ENCODE measurements around the gene PRKAR1B.
"Not testable (repeated sequence)": the region's sequence is repeated elsewhere in the genome, so short reads cannot be mapped to it uniquely, and the experiment has no call there.

The PRKAR1B gene

DNA sequence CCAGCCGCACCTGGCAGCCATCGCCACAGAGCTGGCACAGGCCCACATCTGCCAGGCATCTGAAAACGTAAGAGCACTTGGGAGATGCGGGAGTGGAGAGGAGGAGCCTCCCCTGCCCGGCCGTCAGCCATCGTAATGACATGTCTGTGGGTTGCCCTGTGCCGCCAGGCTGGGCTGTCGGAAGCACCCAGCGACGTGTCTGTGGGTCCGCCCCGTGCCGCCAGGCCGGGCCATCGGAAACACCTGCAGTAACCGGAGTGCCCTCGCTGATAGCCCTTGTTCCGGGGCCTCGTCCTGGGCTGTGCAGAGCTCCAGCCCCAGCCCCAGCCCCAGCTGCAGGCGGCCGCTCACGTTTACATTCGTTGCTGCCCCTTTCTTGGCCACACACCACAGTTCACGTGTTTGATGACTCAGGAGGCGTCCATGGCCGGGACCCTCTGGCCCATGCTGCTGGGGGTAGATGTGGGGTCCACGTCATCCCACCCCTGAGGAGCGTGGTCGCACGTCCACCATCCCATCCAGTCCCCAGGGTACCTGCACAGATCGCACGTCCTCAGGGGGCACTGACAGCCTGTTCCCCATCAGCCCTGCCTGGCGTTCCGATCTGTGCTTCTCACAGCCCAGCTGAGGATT, 30.0 kb upstream of the PRKAR1B start:
- DNase-seq, result no peak

DNA sequence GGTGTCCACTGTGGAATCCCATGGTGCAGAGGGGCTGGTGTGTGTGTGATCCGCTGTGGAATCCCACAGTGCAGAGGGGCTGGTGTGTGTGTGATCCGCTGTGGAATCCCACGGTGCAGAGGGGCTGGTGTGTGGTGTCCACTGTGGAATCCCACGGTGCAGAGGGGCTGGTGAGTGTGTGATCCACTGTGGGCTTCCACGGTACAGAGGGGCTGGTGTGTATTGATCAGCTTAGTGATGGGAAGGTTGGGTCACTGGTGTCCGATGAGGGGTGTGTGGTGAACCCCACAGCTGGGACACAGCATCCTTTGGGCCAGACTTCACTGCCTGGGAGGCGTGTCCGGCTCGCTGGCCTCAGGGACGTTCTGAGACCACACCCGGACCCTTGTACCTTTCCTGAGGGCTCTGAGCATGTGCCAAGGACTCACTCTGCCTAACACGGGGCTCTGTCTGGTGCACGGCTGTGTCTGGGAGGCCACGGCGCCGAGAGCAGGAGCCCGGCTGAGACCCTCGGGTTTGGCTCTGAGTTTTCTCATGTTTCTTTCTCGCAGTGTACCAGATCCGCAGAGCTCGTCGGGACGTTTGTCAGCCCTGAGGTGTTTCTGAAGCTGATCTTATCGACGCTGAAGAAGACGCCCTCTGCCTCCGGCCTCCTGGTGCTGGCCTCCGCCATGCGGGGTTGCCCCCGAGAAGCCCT, 29.3 kb upstream of the PRKAR1B start:
- no peak for DNase-seq

DNA sequence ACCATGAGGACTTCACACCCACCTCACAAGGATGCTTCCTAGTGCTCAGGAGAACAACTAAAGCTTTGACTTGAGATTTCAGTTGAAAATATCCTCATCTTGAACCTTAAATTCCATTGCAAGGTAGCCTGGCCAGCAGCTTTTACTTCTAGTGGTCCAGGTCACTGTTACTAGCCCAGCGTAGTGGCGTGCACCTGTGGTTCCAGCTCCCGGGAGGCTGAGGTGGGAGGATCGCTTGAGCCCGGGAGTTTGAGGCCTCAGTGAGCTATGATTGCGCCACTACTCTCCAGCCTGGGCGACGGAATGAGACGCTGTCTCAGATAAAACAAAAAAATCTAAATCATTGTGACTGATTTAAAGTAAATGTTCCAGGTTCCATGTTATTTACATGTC, 28.3 kb upstream of the PRKAR1B start:
- DNase-seq, result no peak

DNA sequence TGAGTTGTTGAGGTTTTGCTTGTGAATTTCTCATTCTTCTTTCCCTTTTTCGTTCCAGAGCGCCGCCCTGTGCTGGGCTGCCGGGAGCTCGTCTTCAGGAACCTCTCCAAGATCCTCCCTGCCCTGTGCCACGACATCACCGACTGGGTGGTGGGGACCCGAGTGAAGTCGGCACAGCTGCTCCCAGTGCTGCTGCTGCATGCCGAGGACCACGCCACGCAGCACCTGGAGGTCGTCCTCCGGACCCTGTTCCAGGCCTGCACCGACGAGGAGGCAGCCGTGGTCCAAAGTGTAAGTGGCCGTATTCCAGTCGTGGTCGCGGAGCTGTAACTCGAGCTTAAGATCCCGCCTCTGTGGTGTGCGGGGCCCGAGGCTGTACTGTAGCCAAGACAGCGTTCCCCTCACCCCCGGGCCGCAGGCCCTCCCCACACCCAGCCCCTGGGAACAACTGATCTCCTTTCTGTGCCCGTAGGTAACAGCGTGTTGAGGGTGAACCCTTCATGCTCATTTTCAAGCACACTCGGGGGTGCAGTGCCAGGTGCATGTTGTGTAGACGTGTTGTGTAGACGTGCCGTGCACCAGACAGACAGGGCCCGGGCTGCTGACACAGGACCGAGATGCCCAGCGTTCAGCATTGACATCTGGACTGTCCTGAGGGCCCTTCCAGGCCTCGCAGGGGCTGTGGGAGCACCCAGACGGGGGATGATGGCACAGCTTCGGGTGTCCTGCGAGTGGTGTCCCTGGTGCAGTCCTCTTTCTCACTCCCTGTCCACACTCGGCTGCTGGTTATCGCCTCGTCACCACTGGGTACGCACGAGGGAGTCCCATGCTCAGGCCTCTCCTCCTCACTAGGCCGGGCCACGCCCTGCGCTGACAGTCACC, 27.7 kb upstream of the PRKAR1B start:
- DNase-seq, result no peak

DNA sequence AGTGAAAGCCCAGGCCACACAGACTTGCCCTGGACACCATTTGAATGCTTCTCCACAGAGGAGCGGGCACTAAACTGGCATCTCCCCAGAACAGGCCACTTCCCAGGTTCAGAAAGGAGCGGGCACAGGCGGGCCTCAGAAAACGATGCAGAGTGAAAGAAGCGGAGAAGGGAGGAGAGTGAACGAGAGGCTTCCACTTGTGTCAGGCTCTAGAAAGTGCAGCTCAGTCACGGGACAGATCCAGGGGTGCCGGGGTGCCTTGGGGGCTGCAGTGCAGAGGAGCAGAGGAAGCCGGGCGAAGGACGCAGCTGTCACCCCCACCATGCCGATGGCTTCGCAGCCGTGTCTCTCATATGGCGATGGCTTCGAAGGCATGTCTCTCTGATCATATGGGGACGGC, 26.1 kb upstream of the PRKAR1B start:
- DNase-seq, result no peak

DNA sequence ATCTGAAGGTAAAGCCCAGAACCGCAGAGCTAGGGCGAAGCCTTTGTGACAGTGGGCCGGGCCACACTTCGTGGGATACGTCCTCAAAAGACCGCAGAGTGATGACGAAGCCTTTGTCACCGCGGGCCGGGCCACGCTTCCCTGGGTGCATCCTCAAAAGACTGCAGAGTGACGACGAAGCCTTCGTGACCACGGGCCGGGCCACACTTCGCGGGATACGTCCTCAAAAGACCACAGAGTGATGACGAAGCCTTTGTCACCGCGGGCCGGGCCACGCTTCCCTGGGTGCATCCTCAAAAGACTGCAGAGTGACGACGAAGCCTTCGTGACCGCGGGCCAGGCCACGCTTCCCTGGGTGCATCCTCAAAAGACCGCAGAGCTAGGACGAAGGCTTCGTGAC, 25.2 kb upstream of the PRKAR1B start:
- not testable (repeated sequence) for DNase-seq

DNA sequence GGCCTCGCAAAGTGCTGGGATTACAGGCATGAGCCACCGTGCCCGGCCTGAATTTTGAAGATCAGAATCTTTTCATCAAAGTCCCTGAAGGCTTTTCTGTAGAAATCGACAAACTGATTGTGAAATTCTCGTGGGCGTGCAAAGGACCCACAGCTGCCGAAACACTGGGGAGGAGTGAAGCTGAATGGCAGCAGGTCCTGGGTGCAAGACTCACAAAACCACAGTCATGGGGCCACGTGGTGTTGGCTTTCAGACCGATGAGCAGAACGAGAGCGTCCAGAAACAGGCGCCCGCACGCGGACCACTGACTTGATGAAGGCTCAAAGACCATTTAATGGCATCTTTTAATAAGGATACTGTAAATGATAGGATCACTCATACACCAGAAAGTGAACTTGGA, 24.7 kb upstream of the PRKAR1B start:
- DNase-seq, result no peak

DNA sequence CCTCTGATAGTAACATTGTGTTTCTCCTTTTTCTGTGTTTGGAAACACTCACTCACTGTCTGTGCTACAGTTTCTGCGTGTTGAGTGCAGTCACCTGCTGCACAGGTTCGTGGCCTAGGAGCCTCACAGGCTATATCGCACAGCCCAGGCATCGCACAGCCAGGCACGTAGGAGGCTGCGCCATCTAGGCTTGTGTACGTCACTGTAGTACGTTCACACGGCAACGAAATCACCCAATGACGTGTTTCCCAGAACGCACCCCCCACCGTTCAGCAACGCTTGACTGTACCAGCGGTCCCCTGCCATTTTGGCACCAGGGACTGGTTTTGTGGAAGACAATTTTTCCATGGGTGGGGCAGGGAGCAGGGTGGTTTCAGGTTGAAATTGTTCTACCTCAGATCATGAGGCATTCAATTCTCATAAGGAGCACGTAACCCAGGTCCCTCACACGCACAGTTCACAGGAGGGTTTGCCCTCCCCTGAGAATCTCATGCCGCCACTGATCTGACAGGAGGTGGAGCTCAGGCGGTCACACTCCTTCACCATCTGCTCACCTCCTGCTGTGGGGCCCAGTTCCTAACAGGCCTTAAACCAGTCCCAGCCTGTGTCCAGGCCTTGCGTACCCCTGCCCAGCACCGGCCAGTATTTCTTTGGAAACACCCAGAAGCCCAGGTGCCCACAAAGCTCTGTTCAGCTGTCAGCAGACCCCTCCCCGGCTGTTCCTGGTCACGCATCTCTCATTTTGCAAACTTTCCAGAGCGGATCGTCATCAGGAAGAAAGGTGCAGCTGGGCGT, 23.2 kb upstream of the PRKAR1B start:
- DNase-seq, result no peak

DNA sequence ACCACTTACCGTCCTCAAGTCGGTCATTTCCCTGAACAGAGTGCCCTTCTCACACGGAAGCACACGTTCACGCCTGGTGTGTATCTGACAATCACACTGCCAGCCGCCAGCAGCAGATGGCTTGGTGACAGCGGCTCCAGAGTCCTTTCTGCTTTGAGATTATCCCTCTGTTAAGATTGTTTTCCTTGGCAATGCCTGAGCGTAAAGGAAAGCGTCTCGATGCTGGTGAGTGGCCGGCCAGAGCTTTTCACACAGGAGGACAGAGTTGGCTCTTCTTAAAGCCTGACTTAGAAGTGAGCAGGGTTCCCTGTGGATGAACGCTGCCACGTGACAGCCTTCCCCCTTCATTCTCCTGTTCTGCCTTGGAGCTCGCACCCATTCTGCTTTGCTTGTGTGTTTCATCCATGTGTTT, 22.1 kb upstream of the PRKAR1B start:
- no peak for DNase-seq

DNA sequence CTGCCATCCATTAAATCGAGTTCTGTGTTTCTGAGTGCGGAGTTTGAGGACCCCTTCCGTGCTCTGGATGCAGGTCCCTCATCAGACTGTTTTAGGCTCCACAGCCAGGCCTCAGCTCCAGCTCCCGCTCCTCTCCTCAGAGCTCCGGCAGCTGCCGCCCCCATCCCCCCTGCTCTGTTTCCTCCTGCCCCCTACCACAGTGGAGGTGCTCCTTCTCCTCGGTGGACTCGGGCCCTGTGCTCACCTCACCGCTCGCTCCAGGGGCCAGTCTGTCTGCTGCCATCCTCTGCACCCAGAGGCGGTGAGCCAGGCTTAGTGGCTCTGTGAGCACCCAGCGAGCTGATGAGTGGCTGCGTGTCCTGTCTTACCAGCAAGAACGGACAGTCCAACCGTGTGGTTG, 21.4 kb upstream of the PRKAR1B start:
- DNase-seq, result no peak

DNA sequence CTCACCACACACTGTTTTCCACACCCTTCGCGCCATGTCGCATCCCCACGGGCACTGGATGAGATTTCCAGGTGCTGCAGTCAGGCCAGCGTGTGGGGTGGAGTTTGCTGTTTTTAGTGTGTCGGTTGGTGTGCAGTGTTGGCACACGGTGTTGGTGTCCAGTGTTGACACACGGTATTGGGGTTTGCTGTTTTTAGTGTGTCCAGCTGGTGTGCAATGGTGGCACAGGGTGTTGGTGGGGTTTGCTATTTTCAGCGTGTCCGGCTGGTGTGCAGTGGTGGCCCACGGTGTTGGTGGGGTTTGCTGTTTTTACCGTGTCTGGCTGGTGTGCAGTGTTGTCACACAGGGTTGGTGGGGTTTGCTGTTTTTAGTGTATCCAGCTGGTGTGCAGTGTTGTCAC, 20.1 kb upstream of the PRKAR1B start:
- no peak for DNase-seq

DNA sequence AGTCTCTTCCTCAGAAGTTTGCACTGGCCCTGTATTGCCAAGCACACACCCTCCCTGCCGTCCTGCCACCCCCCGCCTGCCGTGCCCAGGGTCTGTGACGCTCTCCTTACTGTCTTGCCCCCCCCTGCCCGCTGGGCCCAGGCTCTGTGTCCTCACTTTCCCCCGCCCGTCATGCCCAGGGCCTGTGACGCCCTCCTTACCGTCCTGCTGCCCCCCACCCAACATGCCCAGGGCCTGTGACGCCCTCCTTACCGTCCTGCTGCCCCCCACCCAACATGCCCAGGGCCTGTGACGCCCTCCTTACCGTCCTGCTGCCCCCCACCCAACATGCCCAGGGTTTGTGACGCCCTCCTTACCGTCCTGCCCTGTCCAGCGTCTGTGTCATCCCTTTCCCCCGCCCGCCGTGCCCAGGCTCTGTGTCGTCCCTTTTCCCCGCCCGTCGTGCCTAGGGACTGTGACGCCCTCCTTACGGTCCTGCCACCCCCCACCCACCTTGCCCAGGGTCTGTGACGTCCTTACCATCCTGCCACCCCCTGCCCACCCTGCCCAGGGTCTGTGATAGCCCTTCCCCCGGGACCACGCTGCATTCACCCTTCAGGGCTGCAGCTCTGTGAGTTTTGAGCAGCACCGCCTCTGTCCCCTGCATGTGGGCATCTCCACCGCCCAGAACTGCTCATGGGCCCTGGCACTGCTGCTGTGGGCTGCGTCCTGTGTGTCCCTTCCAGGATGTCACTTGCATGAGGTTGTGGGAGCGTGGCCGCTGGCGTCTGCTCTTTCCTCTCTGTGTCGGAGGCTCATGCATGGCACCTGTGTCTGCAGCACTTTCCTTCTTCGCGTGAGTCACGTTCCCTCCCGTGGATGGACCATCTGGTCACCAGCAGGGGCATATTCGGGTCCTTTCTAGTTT, 19.3 kb upstream of the PRKAR1B start:
- no peak for DNase-seq

DNA sequence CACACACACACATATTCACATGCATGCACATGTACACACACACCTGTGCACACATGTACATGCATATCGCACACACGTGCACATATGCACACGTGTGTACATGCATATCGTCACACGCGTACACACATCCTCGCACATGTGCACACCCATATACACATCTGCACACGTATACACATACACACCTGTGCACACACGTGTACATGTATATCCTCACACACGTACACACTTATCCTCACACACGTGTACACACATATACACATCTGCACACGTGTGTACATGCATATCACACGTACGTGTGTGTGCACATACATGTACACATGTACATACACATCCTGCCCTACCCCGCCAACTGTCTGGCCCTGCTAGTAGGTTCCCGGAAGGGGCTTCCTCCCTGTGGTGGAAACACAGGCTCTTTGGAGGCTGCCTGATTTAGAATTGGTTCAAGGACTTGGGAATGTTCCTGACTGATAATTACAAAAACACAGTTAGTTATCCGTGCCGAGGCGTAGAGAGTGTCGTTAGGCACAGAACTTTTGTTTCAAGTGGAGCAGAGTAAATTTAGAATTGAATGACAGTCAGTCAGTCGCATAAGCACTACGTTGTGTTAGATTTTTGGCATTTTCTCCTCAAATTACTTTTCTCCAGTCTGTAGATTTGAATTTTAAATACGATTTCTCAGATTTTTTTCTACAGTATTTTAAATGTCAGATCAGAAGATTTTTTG, 18.5 kb upstream of the PRKAR1B start:
- no peak for DNase-seq

DNA sequence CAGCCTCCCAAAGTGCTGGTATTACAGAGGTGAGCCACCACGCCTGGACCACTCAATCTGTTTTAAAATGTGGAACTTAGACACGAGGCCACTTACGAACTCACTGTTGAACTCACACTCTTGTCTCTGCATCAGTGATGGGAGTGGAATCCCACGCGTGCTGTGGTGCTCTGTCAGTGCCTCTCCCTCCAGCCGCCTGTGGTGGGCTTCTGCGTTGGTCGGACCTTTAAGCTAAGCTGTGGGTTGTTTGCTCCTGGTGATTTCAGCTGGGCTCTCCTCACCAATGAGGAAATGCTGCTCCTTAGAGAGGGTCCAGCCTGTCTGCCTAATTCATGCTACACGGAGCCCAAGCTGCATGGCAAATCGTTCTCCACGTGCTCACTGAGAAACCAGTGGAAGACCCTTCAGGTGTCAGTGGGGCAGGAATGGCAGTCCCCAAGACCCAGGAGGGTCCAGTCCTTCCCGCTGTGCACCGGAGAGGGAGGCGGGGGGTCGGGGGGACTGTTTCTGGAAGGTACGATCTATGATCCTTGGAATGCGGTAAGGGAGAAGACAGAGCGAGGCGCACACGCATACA, 17.9 kb upstream of the PRKAR1B start:
- DNase-seq, result no peak

DNA sequence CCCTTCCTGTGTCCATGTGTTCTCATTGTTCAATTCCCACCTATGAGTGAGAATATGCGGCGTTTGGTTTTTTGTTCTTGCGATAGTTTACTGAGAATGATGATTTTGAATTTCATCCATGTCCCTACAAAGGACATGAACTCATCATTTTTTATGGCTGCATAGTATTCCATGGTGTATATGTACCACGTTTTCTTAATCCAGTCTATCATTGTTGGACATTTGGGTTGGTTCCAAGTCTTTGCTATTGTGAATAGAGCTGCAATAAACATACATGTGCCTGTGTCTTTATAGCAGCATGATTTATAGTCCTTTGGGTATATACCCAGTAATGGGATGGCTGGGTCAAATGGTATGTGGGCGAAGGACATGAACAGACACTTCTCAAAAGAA, 17.0 kb upstream of the PRKAR1B start:
- DNase-seq, result not testable (repeated sequence)

DNA sequence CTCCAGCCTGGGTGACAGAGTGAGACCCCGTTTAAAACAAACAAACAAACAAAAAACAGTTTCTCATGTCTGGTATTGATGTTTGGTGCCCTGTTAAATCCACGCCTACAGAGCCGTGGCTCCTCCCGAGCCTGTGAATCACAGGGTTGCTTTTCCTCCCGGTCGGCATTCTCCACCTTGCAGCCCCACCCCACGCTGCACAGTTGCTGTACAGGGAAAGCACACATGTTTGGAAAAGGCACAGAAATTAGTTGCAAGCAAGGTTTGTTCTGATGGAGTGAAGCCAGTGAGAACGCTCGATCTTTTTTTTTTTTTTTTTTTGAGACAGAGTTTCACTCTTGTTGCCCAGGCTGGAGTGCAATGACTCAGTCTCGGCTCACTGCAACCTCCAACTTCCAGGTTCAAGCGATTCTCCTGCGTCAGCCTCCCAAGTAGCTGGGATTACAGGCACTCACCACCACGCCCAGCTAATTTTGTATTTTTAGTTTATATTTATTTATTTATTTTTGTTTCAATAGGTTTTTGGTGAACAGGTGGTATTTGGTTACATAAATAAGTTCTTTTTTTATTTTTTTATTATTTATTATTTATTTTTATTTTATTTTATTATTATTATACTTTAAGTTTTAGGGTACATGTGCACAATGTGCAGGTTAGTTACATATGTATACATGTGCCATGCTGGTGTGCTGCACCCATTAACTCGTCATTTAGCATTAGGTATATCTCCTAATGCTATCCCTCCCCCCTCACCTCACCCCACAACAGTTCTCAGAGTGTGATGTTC, 16.5 kb upstream of the PRKAR1B start:
- not testable (repeated sequence) for DNase-seq

DNA sequence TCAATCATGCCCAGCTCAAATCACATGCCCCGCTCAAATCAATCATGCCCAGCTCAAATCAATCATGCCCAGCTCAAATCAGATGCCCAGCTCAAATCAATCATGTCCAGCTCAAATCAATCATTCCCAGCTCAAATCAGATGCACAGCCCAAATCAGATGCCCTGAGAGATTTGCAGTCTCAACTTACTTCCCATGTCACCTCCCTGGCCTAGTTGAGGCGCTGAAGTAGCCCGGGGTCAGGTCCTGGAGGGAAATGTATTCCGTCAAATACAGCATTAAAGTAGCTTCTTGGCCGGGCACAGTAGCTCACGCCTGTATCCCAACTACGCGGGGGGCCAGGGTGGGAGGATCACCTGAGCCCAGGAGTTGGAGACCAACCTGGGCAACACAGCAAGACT, 15.7 kb upstream of the PRKAR1B start:
- DNase-seq, result no peak

DNA sequence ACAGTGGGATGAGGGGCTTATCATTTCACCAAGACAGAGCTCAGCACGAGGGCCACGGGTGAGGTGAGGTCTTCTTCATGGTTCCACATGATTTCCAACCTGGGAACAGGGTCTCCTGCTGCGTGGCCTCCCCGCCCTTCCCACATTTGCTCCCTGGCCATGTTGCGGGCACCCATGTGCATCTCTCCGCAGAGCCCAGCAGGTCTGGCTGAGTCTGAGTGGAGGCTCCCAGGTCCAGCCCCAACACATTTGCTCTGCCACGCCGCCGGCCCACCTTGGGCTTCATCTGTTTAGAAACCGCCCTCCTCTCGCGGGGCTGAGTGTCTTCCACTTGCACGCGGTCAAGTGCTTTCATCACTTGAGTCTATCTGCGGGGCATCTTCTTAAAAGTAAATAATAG, 14.8 kb upstream of the PRKAR1B start:
- DNase-seq, result no peak

DNA sequence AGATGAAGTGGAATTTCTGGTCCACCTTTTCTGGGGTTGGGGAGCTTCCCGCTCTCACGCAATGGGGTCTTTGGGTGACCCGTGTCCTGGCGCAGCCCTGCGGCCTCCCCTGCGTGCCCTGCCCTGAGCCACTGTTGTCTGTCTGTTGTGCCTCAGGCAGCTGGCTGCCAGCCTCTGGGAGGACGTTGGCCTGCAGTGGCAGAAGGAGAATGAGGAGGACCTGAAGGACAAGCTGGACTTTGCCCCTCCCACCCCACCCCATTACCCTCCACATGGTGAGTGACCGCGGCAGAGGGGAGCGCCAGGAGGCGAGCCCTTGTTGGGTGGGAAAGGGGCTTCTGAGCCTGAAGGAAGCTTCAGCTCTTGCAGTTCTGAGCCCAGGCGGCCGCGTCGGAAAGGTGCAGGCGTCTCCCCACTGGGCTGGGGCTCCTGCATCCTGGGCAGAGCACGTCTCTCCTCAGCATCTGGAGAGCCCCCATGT, 14.2 kb upstream of the PRKAR1B start:
- DNase-seq, result no peak
